K562 (cell line): ENCODE measurements around the gene CREB3L2. TPM values are rescaled to one million over a fixed set of nuclear protein-coding genes. Genes with fewer than 3 reads are reported as not detected.
A peak's percentile ranks its signal among the peaks of the same experiment; 100 is the strongest.

ENCODE experiments used
- EP300 ChIP-seq: IDR thresholded peaks from 2 replicates; pipeline ENCODE4 v1.6.1; 2012; ENCODE audit warnings: low read length, improper control_type of control experiment
- FOSL1 ChIP-seq: fragments of 200-800 bp; sonication (Bioruptor generic); conservative IDR thresholded peaks from 2 replicates; pipeline ENCODE4 v1.6.1; 2016; ENCODE audit warnings: missing genetic modification characterization, missing compliant biosample characterization
- HNRNPK ChIP-seq: fragments of 200-400 bp; formaldehyde crosslinking; IDR thresholded peaks from one replicate; pipeline ENCODE4 v1.6.1; 2018; ENCODE audit warnings: mild to moderate bottlenecking, low read depth, low read length; ENCODE audit not compliant: poor library complexity, severe bottlenecking
- HNRNPUL1 ChIP-seq: fragments of 200-400 bp; formaldehyde crosslinking; IDR thresholded peaks from 2 replicates; pipeline ENCODE4 v1.6.1; 2017; ENCODE audit warnings: low read length
- MTA3 ChIP-seq: fragments of 450-650 bp; formaldehyde crosslinking; IDR thresholded peaks from 2 replicates; pipeline ENCODE4 v1.6.1; 2017; ENCODE audit warnings: mild to moderate bottlenecking, borderline replicate concordance
- PCBP1 ChIP-seq: fragments of 200-400 bp; formaldehyde crosslinking; IDR thresholded peaks from 2 replicates; pipeline ENCODE4 v1.6.1; 2018; ENCODE audit warnings: mild to moderate bottlenecking, low read depth, low read length; ENCODE audit not compliant: poor library complexity, severe bottlenecking
- POLR2AphosphoS5 ChIP-seq: IDR thresholded peaks from 2 replicates; pipeline ENCODE4 v1.6.1; 2011; ENCODE audit warnings: mild to moderate bottlenecking, low read depth, low read length, moderate library complexity; ENCODE audit not compliant: control insufficient read depth, insufficient read depth
- SIX5 ChIP-seq, 2 experiments: IDR thresholded peaks; 2 replicates each; pipeline ENCODE4 v1.6.1; 2011; ENCODE audit warnings: low read length in 2 of 2, borderline replicate concordance in 1 of 2, low read depth in 1 of 2, mild to moderate bottlenecking in 1 of 2, moderate library complexity in 1 of 2; ENCODE audit not compliant: insufficient read depth in 1 of 2
- SMAD4 ChIP-seq: fragments of 250-450 bp; sonication (Bioruptor Pico); conservative IDR thresholded peaks from 2 replicates; pipeline ENCODE4 v1.8.0; 2021; ENCODE audit warnings: inconsistent platforms, mild to moderate bottlenecking, moderate library complexity
- STAT5A ChIP-seq: IDR thresholded peaks from 2 replicates; pipeline ENCODE4 v1.6.1; 2012; ENCODE audit warnings: low read length, inconsistent platforms, borderline replicate concordance
- XRCC3 ChIP-seq: fragments of 450-650 bp; IDR thresholded peaks from 2 replicates; pipeline ENCODE4 v1.6.1; 2017; ENCODE audit warnings: mild to moderate bottlenecking, moderate library complexity
- polyA plus RNA-seq, 8 experiments: library from polyadenylated mRNA; depleted of rRNA in 4 of 8; stranded (reverse) in 5 of 8; unstranded in 3 of 8; fragments of >200 nt; fragmentation: Nextera tagmentation in 2 of 8; fragmentation: Illumina TruSeq in 1 of 8; extraction: Ambion mirVana in 2 of 8; extraction: Trizol in 1 of 8; gene quantifications; 2 replicates each; pipeline versions ENCODE4 v1.2.1 to v1.2.3, GENCODE V29; 2011 to 2014; ENCODE audit warnings: inconsistent platforms in 1 of 8, missing spikeins in 1 of 8
- total RNA-seq, 7 experiments: library from RNA; depleted of rRNA in 6 of 7; stranded (reverse); fragments of >200 nt in 6 of 7; fragmentation: Illumina TruSeq in 2 of 7; extraction: Trizol in 2 of 7; gene quantifications; 2 replicates each; pipeline versions ENCODE4 v1.2.1 to v1.2.3, GENCODE V29; 2011 to 2021; ENCODE audit warnings: low replicate concordance in 1 of 7
- TF ChIP-seq, protein P1 (sequence below): IDR thresholded peaks from 2 replicates; pipeline ENCODE4 v1.6.1; 2012; ENCODE audit warnings: low read depth, low read length, improper control_type of control experiment, borderline replicate concordance
- TF ChIP-seq, protein P2 (sequence below), 2 experiments: IDR thresholded peaks in 1 of 2; conservative IDR thresholded peaks in 1 of 2; 2 replicates each; pipeline ENCODE4 v1.6.1; 2016; ENCODE audit warnings: low read depth in 2 of 2, mild to moderate bottlenecking in 1 of 2, missing compliant biosample characterization in 1 of 2, missing genetic modification characterization in 1 of 2, moderate library complexity in 1 of 2

CREB3L2 gene
- total and polyA plus RNA-seq, 9 of the 15 experiments (the other 6 are each of a cell fraction or from before 2014, with no cell fraction given): 7.1 to 45.6 (median 15.8) TPM

DNA sequence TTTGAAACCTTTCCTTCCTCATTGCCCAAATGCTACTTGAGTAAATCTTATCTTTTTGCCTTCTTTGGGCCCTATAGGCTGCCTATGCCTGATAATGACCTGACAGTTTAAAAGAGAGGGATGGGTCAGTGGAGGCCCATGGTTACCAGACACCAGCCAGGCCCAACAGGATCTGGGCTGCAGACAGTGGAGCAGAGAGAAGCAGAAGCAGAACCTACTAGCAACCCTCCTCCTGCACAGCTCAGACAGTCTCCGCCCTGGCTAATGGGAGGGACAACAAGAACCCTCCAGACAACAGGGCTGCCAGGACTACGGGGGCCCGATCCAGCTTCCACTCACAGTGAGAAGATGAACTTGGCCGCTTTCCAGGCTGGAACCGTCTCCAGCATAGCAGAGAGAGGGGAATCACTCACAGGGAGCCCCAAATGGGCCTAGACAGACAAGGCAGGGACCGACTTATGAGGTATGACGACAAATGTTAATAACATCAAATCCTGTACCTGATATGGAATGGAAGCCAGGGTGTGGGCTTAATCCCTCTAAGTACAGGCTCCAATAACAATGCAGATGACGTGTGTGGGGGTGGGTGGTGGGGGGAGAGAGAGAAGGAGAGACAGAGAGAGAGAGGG, 123.4 kb downstream of the CREB3L2 start (continued):
- TF ChIP-seq PCBP1: no peak
- TF ChIP-seq FOSL1 (tag): no peak
- TF ChIP-seq HNRNPUL1: no peak
- no peak for TF ChIP-seq HNRNPK
- TF ChIP-seq, protein P1, sequence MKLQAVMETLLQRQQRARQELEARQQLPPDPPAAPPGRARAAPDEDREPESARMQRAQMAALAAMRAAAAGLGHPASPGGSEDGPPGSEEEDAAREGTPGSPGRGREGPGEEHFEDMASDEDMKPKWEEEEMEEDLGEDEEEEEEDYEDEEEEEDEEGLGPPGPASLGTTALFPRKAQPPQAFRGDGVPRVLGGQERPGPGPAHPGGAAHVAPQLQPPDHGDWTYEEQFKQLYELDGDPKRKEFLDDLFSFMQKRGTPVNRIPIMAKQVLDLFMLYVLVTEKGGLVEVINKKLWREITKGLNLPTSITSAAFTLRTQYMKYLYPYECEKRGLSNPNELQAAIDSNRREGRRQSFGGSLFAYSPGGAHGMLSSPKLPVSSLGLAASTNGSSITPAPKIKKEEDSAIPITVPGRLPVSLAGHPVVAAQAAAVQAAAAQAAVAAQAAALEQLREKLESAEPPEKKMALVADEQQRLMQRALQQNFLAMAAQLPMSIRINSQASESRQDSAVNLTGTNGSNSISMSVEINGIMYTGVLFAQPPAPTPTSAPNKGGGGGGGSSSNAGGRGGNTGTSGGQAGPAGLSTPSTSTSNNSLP: no peak
- no peak for TF ChIP-seq SIX5 (IDR thresholded peaks at IDR 0.05; ENCODE audit: borderline replicate concordance in 1 of 2, insufficient read depth in 1 of 2, low read depth in 1 of 2, low read length in 2 of 2)
- TF ChIP-seq POLR2AphosphoS5: peak; percentile 53; the same call in 1 of the 2 replicates
- TF ChIP-seq XRCC3: no peak
- 0 out of 2 replicates have a peak, but pooled peaks have one; percentile 38 for TF ChIP-seq MTA3
- peak; percentile 69; the same call in 1 of the 2 replicates for TF ChIP-seq EP300
- TF ChIP-seq, protein P2, sequence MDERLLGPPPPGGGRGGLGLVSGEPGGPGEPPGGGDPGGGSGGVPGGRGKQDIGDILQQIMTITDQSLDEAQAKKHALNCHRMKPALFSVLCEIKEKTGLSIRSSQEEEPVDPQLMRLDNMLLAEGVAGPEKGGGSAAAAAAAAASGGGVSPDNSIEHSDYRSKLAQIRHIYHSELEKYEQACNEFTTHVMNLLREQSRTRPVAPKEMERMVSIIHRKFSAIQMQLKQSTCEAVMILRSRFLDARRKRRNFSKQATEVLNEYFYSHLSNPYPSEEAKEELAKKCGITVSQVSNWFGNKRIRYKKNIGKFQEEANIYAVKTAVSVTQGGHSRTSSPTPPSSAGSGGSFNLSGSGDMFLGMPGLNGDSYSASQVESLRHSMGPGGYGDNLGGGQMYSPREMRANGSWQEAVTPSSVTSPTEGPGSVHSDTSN (CRISPR knock-in tag; IDR thresholded peaks at IDR 0.05; ENCODE audit: low read depth): no peak
- TF ChIP-seq, protein P2 (tag; conservative IDR thresholded peaks at IDR 0.05; ENCODE audit: low read depth): no peak
- no peak for TF ChIP-seq STAT5A
- peak; percentile 58; the same call in 1 of the 2 replicates for TF ChIP-seq SMAD4 (CRISPR knock-in tag)
